ENCODE data around the gene GPC5.

GRCh38 chr13:91356919-91357612, 41.4 kb upstream of the GPC5 start:
- no peak for TF ChIP-seq POLR2A (IDR thresholded peaks at IDR 0.05; ENCODE audit: low read depth, low read length)
- no peak for TF ChIP-seq CTCF (IDR thresholded peaks at IDR 0.05; ENCODE audit: extremely low read depth in 1 of 2, insufficient read depth in 1 of 2, low read depth in 1 of 2, low read length in 2 of 2)
- no peak for TF ChIP-seq MAX (IDR thresholded peaks at IDR 0.05; ENCODE audit: insufficient read depth, insufficient read length)
- no peak for TF ChIP-seq EZH2 (IDR thresholded peaks at IDR 0.05; ENCODE audit: borderline replicate concordance, low read depth, low read length, severe bottlenecking)
- TF ChIP-seq JUN (IDR thresholded peaks at IDR 0.05; ENCODE audit: borderline replicate concordance, insufficient read depth, insufficient read length, low read depth), result no peak
- TF ChIP-seq FOS (IDR thresholded peaks at IDR 0.05; ENCODE audit: borderline replicate concordance, insufficient read depth, low read length), result no peak
- no peak for TF ChIP-seq GATA2 (IDR thresholded peaks at IDR 0.05; ENCODE audit: insufficient read depth, insufficient read length, low read depth, low read length)
- no peak for TF ChIP-seq POLR2AphosphoS5 (IDR thresholded peaks at IDR 0.05; ENCODE audit: insufficient read depth, low read depth, low read length)

Measured in endothelial cell of umbilical vein (primary cell).